ENCODE measurements around the gene RAPH1. TPM values are rescaled to one million over a fixed set of nuclear protein-coding genes. Genes with fewer than 3 reads are reported as not detected.
"Not testable (repeated sequence)": the region's sequence is repeated elsewhere in the genome, so short reads cannot be mapped to it uniquely, and the experiment has no call there.

RAPH1 gene
- total RNA-seq, 1 donor from 2014 or later = 13.8 TPM

DNA sequence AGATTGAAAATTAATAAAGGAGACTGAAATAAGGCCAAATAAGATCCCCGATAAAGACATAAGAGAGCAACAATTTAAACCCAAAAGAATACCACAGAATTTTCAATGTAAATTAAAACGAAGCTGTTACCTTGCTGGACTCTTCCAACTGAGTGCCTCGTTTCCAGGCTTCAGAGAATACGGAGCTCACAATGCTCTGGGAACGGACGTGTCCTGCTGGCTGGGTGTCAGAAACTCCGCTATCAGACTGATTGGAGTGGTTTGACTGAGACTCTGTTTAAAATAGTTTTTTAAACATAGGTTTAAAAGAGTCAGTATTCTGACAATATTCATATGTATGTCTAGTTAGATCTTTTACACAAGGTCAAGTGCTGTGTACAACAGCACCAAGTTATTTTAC lies 90.4 kb downstream of the RAPH1 start:
- intact Hi-C loops (cut with micrococcal nuclease) = no loop called here
- ATAC-seq = peak; percentile 80

DNA sequence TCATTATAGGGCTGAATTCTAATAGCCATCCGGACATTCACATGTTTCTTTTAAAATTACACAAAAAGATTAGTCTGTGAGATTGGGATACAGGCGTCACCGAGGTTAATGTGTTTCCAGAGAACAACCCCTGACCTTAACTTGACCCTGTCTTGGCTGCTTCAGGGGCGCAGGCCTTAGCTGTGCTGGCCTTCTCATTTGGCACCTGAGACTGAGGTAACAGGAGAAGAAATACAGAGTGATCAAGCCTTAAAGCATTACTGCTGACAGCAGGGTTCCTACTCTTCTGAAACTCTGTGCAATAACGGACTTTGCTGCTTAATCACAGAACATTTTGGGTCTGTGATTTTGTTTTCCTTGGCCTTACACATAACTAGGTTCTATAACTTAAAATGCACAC lies 92.6 kb downstream of the RAPH1 start:
- DNase-seq (no peak), ATAC-seq (no peak)
- intact Hi-C loops (cut with micrococcal nuclease) = no loop called here

More for the DNA sequence above, 90.4 kb downstream of the RAPH1 start:
- DNase-seq = peak; percentile 46

DNA sequence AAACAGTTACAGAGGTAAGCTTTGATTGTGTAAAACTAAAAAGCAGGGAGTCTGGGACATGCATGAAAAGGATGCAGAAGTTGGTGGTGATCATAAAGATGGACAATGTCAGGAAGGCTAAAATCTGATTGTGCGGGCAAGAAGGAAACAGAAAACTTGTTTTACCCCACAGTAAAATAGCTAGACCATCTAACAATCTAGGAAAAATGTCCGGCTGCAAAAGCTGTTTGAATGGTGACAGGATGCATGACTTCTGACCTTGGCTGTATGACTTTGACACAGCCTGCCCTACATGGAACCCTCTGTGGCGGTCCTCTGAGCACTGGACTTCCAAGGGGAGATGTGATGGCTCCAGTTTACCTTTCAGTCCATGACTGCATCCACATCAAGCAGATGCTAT lies 93.6 kb downstream of the RAPH1 start:
- ATAC-seq (no peak), DNase-seq (no peak)
- intact Hi-C loops (cut with micrococcal nuclease) = no loop called here

DNA sequence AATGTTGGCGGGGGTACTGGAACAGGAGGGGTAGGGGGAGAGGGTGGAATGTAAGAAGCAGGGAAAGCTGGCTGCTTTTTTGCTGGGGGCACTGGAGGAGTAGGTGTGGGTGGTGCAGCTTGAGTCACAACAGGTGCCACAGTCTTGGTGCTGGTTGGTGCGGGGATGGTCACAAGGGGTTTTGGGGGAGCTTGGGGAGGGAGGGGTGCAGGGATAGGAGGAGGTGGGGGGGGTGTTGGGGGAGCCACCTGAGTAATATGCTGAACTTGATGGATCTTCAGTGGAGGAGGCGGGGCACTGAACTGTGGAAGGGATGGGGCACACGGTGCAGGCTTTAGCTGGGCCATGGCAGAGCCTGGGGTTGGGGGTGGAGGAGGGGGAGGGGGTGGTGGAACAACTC lies 94.4 kb downstream of the RAPH1 start:
- ATAC-seq (no peak), DNase-seq (no peak)
- intact Hi-C loops (cut with micrococcal nuclease) = no loop called here

DNA sequence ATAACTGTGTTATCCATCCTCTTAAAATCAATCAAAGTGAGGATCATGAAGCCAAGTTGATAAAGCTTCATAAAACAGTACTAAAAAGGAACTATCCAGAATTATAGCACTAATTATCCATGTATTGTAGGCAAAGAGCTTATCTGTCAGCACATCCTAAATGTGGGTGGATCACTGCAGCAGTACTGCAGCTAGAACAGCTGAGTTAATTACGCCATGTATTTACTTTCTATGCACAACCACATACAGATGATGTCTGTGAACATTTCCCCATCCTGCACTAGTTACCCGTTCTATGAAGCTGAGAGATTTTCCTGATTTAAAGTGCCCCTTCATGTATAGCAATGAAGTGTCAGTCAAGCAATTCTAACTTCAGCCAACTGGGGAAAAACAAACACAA lies 96.6 kb downstream of the RAPH1 start:
- ATAC-seq = no peak
- no peak for DNase-seq
- intact Hi-C loops (cut with micrococcal nuclease) = no loop called here

DNA sequence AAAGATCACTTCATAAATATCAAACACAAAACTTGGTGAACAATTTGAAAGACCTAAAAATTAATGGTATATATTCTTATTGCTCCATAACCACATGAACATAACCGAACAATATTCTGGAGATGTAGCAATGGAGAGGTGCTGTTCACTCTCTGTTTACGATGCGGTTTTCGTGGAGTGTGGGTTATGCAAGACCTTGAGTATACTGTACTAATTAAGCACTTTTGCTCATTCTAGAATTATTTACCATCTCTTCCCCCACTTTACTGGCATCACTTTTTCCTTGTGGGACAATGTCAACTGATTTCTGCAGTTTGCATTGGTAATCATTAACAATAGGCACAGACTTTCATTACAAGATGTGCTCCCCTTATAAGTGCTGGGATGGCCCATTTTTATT lies 97.6 kb downstream of the RAPH1 start:
- ATAC-seq = no peak
- DNase-seq = no peak
- intact Hi-C loops (cut with micrococcal nuclease) = no loop called here

DNA sequence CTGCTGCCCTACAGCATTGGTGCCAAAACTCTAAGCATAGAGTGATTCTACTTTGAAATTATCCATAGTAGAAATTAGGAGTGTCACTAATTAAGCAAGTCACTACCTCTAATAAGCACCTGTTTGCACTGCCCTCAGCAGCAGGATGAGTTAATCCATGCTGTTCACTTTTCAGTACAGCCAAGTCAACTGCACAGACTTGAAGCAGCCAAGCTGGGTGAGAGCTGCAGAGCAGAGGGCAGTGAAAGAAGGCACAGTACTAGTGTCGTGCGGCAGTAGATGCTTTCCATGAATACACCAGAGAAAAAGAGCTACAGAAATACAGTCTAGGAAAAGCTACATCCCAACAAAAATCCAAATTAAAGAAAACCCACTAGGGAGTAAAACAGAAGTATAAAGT lies 98.6 kb downstream of the RAPH1 start:
- DNase-seq (no peak), ATAC-seq (no peak)
- intact Hi-C loops (cut with micrococcal nuclease) = no loop called here

DNA sequence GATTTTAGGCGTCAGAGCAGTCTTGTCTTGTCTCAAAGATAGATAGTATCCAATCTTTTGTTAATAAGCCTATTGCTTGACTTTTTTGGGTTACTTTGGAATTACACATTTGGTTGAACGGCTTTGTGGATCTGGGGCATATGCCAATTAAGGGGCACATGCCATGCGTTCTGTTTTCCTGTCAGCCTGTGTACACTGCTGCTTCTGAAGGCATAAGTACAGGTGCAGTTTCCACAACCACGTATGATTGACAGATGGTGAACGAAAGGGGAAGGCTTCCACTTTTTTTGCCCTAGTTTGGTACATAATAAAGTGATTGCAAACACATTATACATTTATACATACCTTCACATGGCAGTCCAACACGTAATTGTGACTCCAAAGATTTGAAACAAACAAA lies 102.3 kb downstream of the RAPH1 start:
- DNase-seq (no peak), ATAC-seq (no peak)
- intact Hi-C loops (cut with micrococcal nuclease) = no loop called here

DNA sequence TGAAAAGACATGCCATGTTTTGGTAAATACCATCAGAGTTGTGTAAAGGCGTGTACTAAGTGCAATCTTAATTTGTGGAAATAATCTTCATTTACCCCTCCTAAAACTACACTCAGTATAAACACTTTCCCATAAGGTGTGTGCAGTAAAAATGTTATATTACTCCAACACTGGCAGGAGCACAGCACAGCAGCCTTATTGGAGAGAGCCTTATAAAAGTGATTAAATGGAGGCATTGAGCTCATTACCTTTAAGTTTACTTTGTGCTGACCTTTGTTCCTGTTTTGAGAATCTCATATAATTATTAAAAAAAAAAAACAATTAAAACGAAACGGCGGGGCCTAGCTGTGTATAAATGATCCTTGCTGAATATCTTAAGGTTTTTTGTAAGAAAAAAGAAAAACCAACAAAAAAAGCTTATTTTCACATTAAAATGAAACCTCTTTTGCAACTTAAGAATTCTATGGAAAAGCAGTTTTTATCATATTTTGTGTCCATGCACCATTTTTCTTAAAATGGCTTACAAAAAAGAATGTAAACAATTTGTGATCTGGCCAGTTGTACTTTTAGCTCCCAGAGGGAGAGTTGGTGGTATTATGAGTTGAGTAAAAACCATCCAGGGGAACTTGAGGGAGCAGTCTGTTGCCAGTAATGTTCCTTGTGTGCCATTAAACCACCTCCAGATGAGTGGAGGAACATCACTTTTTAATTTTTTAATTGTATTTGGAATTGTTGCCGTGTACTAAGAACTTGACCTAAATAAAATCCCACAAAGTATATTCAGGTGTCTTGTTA lies 103.5 kb downstream of the RAPH1 start:
- DNase-seq (no peak), ATAC-seq (no peak)
- intact Hi-C loops (cut with micrococcal nuclease) = no loop called here

DNA sequence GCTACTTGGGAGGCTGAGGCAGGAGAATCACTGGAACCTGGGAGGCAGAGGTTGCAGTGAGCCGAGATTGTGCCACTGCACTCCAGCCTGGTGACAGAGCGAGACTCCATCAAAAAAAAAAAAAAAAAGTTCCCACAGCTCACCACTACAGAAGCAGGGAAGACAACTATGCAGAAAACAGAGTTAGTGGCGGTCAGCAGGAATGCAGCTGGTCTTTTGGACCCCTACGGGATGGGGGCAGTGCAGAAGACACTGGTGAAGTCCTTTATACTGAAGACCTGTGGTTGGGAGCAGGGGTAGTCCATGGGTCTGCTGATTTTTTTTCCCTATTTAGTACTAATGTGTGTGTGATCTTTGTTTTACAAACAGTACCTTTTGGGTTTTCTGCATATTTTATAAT lies 105.5 kb downstream of the RAPH1 start:
- intact Hi-C loops (cut with micrococcal nuclease); ATAC-seq; DNase-seq: not testable (repeated sequence)

DNA sequence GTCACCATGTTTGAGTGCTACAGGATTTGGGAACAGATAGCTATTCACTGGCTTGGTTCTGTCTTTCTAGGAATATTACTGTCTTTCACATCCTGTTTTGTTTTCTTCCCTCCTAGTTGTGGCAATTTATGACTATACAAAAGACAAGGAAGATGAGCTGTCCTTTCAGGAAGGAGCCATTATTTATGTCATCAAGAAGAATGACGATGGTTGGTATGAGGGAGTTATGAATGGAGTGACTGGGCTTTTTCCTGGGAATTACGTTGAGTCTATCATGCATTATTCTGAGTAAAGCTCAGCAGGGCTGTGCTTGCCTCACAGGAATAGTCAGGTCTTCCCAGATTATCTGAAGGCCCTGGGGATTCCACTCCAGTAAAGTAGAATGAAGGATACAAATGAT lies 108.0 kb downstream of the RAPH1 start:
- intact Hi-C loops (cut with micrococcal nuclease) = no loop called here
- ATAC-seq = no peak
- no peak for DNase-seq

DNA sequence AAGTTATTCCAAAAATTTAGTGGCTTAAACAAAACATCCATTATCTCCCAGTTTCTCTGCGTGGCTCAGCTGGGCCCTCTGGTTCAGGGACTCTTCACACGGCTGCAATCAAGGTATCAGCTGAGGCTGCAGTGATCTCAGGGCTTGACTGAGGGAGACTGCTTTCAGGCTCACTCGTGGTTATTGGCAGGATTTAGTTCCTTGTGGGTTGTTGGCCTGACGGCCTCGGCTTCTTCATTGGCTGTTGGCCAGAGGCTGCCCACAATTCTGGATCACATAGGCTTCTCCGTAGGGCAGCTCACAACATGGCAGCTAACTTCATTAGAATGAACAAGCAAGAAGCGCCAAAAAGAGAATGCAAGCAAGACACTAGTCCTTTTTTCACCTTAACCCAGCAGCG lies 116.8 kb downstream of the RAPH1 start:
- no peak for DNase-seq
- ATAC-seq = no peak
- intact Hi-C loops (cut with micrococcal nuclease) = no loop called here

DNA sequence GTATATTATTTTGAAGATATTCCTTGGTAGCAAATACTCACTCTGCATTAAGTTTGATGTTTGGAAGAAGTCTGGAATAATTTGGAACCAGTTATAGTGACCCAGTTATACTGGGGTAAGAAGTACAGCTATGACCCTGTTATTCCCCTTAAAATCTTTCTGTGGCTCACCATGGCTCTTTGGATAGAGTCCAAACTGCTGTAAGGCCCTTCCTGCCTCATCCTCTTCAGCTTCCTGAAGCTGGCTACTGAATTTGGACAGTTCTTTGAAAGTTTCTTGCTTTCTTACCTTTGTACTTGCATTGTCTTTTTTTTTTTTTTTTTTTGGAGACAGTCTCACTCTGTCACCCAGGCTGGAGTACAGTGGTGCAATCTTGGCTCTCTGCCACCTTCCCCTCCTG lies 121.3 kb downstream of the RAPH1 start:
- no peak for DNase-seq
- intact Hi-C loops (cut with micrococcal nuclease) = no loop called here
- peak; percentile 20 for ATAC-seq

DNA sequence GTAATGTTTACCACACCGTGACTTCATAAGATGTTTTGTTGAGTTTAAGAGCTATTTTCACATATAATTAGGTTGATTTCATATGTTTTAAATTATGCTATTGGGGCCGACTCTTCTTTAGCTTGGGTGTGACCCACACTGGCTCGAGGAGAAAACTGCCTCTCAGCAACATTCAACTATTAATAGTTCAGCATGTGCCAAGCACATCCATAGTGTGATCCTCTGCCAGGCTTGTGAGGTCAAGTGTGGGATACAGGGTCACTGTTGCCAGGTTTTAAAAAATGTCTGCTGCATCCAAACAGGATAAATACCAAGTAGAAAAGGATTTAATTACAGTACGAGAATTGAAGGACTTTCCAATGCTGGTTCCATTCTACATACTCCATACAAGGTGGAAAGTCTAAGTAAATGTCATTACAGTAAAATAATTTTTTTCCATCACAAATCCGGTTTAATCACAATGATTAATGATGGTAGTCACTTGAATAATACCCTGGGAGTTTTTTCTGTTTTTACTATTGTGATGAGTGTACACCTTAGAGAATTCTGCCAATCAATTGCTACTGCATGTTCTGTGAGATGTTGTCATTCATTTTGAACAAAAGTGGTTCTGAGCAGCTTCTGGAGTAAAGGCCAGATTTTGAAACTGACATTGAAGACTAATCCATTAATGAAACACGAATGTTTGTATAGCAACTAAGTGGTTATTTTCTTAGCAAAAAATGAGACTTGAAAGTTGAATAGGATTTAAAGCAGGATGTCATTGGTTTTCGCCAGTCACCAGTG lies 122.4 kb downstream of the RAPH1 start:
- intact Hi-C loops (cut with micrococcal nuclease) = no loop called here
- DNase-seq (peak; percentile 40), ATAC-seq (peak; percentile 99)

DNA sequence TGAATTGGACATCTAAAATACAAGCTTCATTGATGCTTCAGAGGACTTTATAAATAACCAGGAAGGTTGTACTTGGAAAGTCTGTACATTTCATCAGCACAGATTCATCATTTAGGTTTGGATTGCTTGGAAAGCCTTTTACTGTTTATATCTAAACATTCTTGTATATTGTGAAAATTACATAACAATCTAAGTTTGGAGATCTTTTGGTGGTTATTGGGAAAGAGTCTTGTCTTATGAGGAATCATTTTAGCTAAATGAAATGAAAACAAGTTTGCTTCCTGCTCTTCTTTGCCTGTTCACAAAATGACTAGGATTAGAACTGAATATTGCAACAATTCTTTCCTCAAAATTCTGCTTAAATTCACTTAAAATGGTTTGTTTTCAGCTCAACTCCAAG lies 127.6 kb downstream of the RAPH1 start:
- ATAC-seq (no peak), DNase-seq (no peak)
- intact Hi-C loops (cut with micrococcal nuclease) = no loop called here

DNA sequence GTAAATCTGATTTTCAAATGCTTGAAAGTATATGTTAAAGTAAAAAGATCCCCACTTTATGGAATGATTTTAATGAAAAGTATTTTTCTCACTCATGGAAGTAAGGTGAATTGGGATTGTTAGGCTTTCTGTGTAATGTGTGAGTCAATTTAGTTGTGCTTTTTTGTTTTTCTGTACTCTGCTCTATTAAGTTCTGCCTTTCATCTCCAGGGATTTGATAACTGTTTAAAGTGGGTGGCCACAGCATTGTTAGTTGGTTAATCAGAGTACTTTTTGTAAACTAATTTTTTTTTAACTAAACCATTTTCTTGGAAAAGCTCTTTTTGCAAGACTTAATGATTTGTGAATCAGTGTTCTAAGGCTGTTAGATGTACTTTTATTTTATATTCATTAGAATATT lies 130.1 kb downstream of the RAPH1 start:
- no peak for ATAC-seq
- no peak for DNase-seq
- intact Hi-C loops (cut with micrococcal nuclease) = no loop called here

DNA sequence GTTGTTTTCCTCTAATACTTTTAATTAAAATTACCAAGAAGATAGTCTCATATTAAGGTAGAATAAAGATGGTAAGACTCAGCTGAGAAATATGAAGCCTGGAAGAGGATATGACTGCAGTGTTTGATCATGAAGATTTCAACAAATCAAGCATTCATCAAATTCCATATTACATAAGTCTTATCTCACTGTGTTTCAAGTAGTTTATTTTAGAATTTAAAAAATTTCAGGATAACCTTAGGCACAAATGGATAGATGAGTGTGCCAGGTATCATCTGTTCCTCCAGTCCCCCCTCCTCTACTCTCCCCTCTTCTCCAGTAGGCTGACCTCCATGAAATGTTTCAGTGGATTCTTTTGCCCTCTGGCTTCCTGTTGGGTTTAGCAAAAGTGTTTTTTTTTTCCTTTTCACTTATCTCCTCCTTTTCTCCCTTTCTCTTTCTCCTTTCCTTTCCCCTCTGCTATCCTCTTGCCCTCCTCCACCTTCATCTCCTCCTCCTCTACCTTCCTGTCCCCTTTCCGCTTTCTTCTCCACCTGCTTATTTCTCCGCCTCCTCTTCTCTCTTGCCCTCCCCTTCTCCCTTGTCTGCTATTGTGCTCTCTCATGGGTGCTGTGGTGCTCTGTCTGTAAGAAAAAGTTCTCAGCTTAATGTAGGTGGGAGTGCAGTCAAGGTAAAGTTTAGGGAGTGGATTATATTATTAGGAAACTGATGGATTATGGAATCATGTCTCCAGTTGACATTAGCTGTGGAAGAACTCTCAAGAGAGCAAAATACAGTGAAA lies 134.1 kb downstream of the RAPH1 start:
- DNase-seq (no peak), ATAC-seq (no peak)
- intact Hi-C loops (cut with micrococcal nuclease) = no loop called here

DNA sequence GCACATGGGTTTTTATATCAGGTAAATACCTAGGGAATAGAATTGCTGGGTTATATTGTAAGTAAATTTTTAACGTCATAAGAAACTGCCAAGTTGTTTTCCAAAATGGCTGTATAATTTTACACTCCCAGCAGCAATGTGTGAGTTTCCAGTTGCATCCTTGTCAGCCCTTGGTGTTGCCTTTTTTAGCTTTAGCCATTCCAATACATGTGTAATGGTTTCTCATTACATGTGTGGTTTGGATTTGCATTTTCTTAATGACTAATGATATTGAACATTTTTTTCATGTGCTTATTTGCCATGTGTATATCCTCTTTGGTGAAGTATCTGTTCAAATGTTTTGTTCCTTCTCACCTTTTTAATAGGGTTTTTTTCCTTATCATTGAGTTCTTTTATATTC lies 136.1 kb downstream of the RAPH1 start:
- intact Hi-C loops (cut with micrococcal nuclease) = no loop called here
- DNase-seq = no peak
- ATAC-seq = no peak

DNA sequence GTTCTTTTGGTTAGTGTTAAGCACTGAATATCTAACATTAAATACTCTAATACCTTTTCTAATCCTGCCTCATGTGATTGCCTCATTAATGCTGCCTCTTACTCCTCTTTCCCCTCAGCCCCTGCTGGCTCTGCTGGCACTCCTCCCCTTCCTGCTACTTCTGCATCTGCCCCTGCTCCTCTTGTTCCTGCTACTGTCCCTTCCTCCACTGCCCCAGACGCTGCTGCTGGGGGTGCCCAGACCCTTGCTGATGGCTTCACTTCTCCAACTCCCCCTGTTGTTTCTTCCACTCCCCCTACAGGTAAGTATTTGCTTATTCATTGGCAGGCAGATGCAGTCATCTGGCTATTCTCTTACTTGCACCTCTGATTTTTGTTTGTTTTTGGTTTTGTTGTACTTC lies 138.4 kb downstream of the RAPH1 start:
- DNase-seq (no peak), ATAC-seq (peak; percentile 26)
- intact Hi-C loops (cut with micrococcal nuclease) = no loop called here

DNA sequence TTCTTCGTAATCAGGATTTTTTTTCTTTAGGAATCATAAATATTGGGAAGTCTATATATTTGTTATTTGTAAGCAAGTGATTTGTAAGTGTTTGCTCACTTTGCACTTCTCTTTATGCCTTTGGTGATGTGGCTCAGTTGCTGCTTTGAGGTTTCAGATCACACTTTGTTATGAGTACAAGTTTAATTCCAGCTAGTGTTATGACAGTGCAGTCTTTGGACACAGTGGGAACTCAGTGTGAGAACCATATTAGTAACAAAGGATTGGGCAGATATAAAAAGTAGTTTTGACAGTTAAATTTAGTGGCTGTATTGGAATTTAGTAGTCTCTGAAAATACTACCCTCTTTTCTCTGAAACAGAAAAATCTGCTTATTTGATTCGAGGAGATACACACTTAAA lies 139.2 kb downstream of the RAPH1 start:
- DNase-seq = no peak
- intact Hi-C loops (cut with micrococcal nuclease) = no loop called here
- no peak for ATAC-seq

Data from left ventricle myocardium superior (tissue), 1 donor.